Prostate gland (tissue), 2 donors: ENCODE results near the gene RAB3B. TPM values are rescaled to one million over a fixed set of nuclear protein-coding genes. Genes with fewer than 3 reads are reported as not detected.

Experiments used
- DNase-seq: peaks from one replicate; pipeline ENCODE4 v3.0.0-alpha.2; 2019; ENCODE audit warnings: low spot score
- H3K27ac ChIP-seq, 2 donors: fragments of 200-600 bp; sonication (generic); 2 replicates each; pipeline ENCODE4 v1.5.1; 2017 to 2019
- H3K27me3 ChIP-seq: fragments of 200-600 bp; sonication (generic); replicated peaks from 2 replicates; pipeline ENCODE4 v1.5.1; 2019; ENCODE audit not compliant: insufficient read depth
- H3K36me3 ChIP-seq, 2 donors: fragments of 200-600 bp; sonication (generic); 1 replicate in 1 of 2; 2 replicates in 1 of 2; pipeline versions ENCODE4 v1.5.1 to v1.8.1; 2017 to 2019
- H3K4me1 ChIP-seq: fragments of 200-600 bp; sonication (generic); replicated peaks from 2 replicates; pipeline ENCODE4 v1.5.1; 2019
- H3K4me3 ChIP-seq, 2 donors: fragments of 200-600 bp; sonication (generic); 2 replicates each; pipeline ENCODE4 v1.5.1; 2017 to 2019
- H3K9me3 ChIP-seq: fragments of 200-600 bp; sonication (generic); 2 replicates; pipeline ENCODE4 v1.5.1; 2017
- CTCF ChIP-seq, 4 experiments: fragments of 200-600 bp in 2 of 4; fragments of 450-650 bp in 2 of 4; sonication (generic) in 2 of 4; IDR thresholded peaks; 1 replicate in 3 of 4; 2 replicates in 1 of 4; pipeline ENCODE4 v1.5.1; 2016 to 2019; ENCODE audit warnings: antibody characterized with exemption in 4 of 4, mild to moderate bottlenecking in 2 of 4, moderate library complexity in 2 of 4
- POLR2A ChIP-seq: fragments of 450-650 bp; IDR thresholded peaks from one replicate; pipeline ENCODE4 v1.6.1; 2016; ENCODE audit warnings: antibody characterized with exemption, mild to moderate bottlenecking
- POLR2AphosphoS5 ChIP-seq: sonication (generic); formaldehyde crosslinking; IDR thresholded peaks from one replicate; pipeline ENCODE4 v1.6.1; 2017; ENCODE audit warnings: antibody characterized with exemption
- WGBS: methylation state at CpG from one replicate; pipeline ENCODE4 v1.1.5; 2018; 5-methylcytosine and 5-hydroxymethylcytosine counted together
- intact Hi-C: fragments of 100-400 bp; cut with DNase I; formaldehyde crosslinking; loops from one replicate; pipeline ENCODE4 v1.14.2; 2022
- total RNA-seq, 2 donors: library from RNA; depleted of rRNA; stranded (reverse); fragments of >200 nt; gene quantifications; one replicate each; pipeline ENCODE4 v1.1.0, GENCODE V29; 2016

The RAB3B gene
- total RNA-seq, 2 donors from 2014 or later = 8.5 to 23.6 TPM

DNA sequence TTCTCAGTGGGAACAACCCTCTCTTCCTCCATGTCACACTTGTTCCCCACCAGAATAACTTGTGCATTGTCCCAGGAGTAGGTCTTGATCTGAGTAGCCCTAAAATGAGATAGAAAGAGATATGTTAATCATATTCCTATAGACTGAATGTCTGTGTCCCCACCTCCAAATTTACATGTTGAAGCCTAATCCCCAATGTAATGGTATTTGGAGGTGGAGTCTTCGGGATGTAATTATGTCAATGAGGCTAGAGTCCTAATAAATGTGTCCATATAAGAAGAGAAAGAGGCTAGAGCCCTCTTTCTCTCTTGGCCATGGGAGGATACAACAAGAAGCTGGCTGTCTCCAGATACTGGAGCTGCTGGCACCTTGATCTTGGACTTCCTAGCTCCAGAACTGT, 57.2 kb downstream of the RAB3B start:
- TF ChIP-seq POLR2AphosphoS5 = no peak
- no peak for TF ChIP-seq POLR2A
- no peak for TF ChIP-seq CTCF (IDR thresholded peaks at IDR 0.05)
- no peak overlapping the region for H3K4me3 ChIP-seq
- intact Hi-C loops = no loop called here
- H3K27ac ChIP-seq = no peak overlapping the region
- 100% methylated on average over 1 of the region's 1 CpG for WGBS
- no peaks in the 10 kb centered on the region for H3K4me1 ChIP-seq
- H3K9me3 ChIP-seq = no peaks in the 10 kb centered on the region
- no peak for DNase-seq
- no peaks in the 10 kb centered on the region for H3K27me3 ChIP-seq
- H3K36me3 ChIP-seq = no peaks in the 10 kb centered on the region

DNA sequence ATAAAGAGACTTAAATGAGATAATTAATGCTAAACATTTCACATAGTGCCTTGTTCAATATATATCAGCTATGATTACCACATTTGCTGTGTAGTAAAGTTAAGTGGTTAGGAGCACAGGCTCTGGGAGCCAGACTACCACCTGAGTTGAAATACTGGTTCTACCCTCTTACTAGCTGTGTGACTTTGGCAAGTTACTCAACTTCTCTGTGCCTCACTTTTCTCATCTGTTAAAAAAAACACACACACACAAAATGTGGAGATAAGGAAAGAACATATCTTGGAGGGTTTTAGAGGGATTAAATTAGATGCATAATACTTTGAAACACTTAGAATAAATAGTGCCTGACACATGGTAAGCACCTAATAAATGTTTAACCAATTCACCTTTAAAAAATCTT, 60.2 kb downstream of the RAB3B start:
- intact Hi-C loops = no loop called here
- Histone ChIP-seq H3K4me1 (no peaks in the 10 kb centered on the region), H3K4me3 (no peak overlapping the region), H3K27ac (no peak overlapping the region), H3K27me3 (no peaks in the 10 kb centered on the region), H3K36me3 (no peaks in the 10 kb centered on the region), H3K9me3 (no peaks in the 10 kb centered on the region)
- no peak for DNase-seq
- TF ChIP-seq POLR2A (no peak), POLR2AphosphoS5 (no peak), CTCF (IDR thresholded peaks at IDR 0.05) (no peak)

GRCh38 chr1:51928896-51929295, 61.6 kb downstream of the RAB3B start:
- DNase-seq = no peak
- intact Hi-C loops = no loop called here
- no peaks in the 10 kb centered on the region for H3K4me1 ChIP-seq
- H3K36me3 ChIP-seq = no peaks in the 10 kb centered on the region
- TF ChIP-seq POLR2A = no peak
- no peak for TF ChIP-seq POLR2AphosphoS5
- TF ChIP-seq CTCF (IDR thresholded peaks at IDR 0.05) = no peak
- H3K27ac ChIP-seq = no peak overlapping the region
- WGBS = 89% methylated on average over 1 of the region's 1 CpG
- no peaks in the 10 kb centered on the region for H3K27me3 ChIP-seq
- H3K9me3 ChIP-seq = no peaks in the 10 kb centered on the region
- no peak overlapping the region for H3K4me3 ChIP-seq

GRCh38 chr1:51927029-51927428, 63.5 kb downstream of the RAB3B start:
- intact Hi-C loops = no loop called here
- TF ChIP-seq CTCF (IDR thresholded peaks at IDR 0.05) = no peak
- TF ChIP-seq POLR2A = no peak
- no peak for TF ChIP-seq POLR2AphosphoS5
- 91% methylated on average over 2 of the region's 2 CpGs for WGBS
- Histone ChIP-seq H3K36me3 (no peaks in the 10 kb centered on the region), H3K4me1 (no peaks in the 10 kb centered on the region), H3K27ac (no peak overlapping the region), H3K27me3 (no peaks in the 10 kb centered on the region), H3K9me3 (no peaks in the 10 kb centered on the region), H3K4me3 (no peak overlapping the region)
- no peak for DNase-seq

- DNase-seq = no peak
- intact Hi-C loops = no loop called here
- WGBS = 78% methylated on average over 5 of the region's 5 CpGs
These were observed 64.2 kb downstream of the RAB3B start for GRCh38 chr1:51926171-51926812.

More at GRCh38 chr1:51926171-51926812, 64.2 kb downstream of the RAB3B start:
- Histone ChIP-seq H3K36me3 (no peaks in the 10 kb centered on the region), H3K4me1 (no peaks in the 10 kb centered on the region), H3K27ac (no peak overlapping the region), H3K4me3 (no peak overlapping the region), H3K9me3 (no peaks in the 10 kb centered on the region), H3K27me3 (no peaks in the 10 kb centered on the region)
- TF ChIP-seq POLR2AphosphoS5 = no peak
- no peak for TF ChIP-seq CTCF (IDR thresholded peaks at IDR 0.05)
- no peak for TF ChIP-seq POLR2A
